Astrocyte (in vitro differentiated cells and primary cell): Measurements from ENCODE around the gene GREB1L. TPM values are rescaled to one million over a fixed set of nuclear protein-coding genes. Genes with fewer than 3 reads are reported as not detected.
A peak's percentile ranks its signal among the peaks of the same experiment; 100 is the strongest.

Experiments used
- DNase-seq: peaks from one replicate; pipeline ENCODE4 v3.0.0-alpha.2; 2010; ENCODE audit warnings: low read depth
- FAIRE-seq: peaks from 2 replicates; lab custom pipeline; 2011; peaks lifted over from hg19 to GRCh38; lab: Jason Lieb, UNC
- H2AFZ ChIP-seq: 2 replicates; pipeline ENCODE4 v1.6.0; 2012; ENCODE audit warnings: low read depth, low read length, inconsistent platforms
- H3K27ac ChIP-seq: 2 replicates; pipeline ENCODE4 v1.5.1; 2011; ENCODE audit warnings: low read depth, low read length, inconsistent platforms
- H3K27me3 ChIP-seq: 2 replicates; pipeline ENCODE4 v1.6.0; 2011; ENCODE audit warnings: low read length, inconsistent platforms; ENCODE audit not compliant: insufficient read depth
- H3K36me3 ChIP-seq: 2 replicates; pipeline ENCODE4 v1.5.1; 2011; ENCODE audit warnings: low read length, inconsistent platforms; ENCODE audit not compliant: insufficient read depth
- H3K4me1 ChIP-seq: 2 replicates; pipeline ENCODE4 v1.5.1; 2011; ENCODE audit warnings: low read length, inconsistent platforms; ENCODE audit not compliant: insufficient read depth
- H3K4me2 ChIP-seq: 2 replicates; pipeline ENCODE4 v1.6.0; 2012; ENCODE audit warnings: low read length, inconsistent platforms
- H3K4me3 ChIP-seq: 2 replicates; pipeline ENCODE4 v1.5.1; 2011; ENCODE audit warnings: low read depth, mild to moderate bottlenecking, low read length, inconsistent platforms; ENCODE audit not compliant: insufficient read depth
- H3K79me2 ChIP-seq: 2 replicates; pipeline ENCODE4 v1.6.0; 2012; ENCODE audit warnings: mild to moderate bottlenecking, low read length, inconsistent platforms; ENCODE audit not compliant: insufficient read depth
- H3K9ac ChIP-seq: 2 replicates; pipeline ENCODE4 v1.6.0; 2012; ENCODE audit warnings: mild to moderate bottlenecking, low read length, inconsistent platforms
- H3K9me3 ChIP-seq: 2 replicates; pipeline ENCODE4 v1.5.1; 2012; ENCODE audit warnings: low read depth, mild to moderate bottlenecking, low read length, inconsistent platforms; ENCODE audit not compliant: insufficient read depth
- H4K20me1 ChIP-seq: 2 replicates; pipeline ENCODE4 v1.6.0; 2012; ENCODE audit warnings: low read length, inconsistent platforms; ENCODE audit not compliant: insufficient read depth
- H3K27ac Mint-ChIP-seq: one replicate; pipeline ENCODE4 v1.8.0; 2021; ENCODE audit warnings: mild to moderate bottlenecking, mixed read lengths; ENCODE audit not compliant: unreplicated experiment
- H3K27me3 Mint-ChIP-seq: one replicate; pipeline ENCODE4 v1.8.0; 2021; ENCODE audit warnings: low read depth, mixed read lengths; ENCODE audit not compliant: unreplicated experiment
- H3K36me3 Mint-ChIP-seq: one replicate; pipeline ENCODE4 v1.8.0; 2021; ENCODE audit warnings: low read depth, mixed read lengths; ENCODE audit not compliant: unreplicated experiment
- H3K4me1 Mint-ChIP-seq: one replicate; pipeline ENCODE4 v1.8.0; 2021; ENCODE audit warnings: low read depth, mixed read lengths; ENCODE audit not compliant: unreplicated experiment
- H3K4me3 Mint-ChIP-seq: one replicate; pipeline ENCODE4 v1.8.0; 2021; ENCODE audit warnings: mild to moderate bottlenecking, moderate library complexity, mixed read lengths; ENCODE audit not compliant: unreplicated experiment
- H3K9me3 Mint-ChIP-seq: one replicate; pipeline ENCODE4 v1.8.0; 2021; ENCODE audit warnings: mild to moderate bottlenecking, mixed read lengths; ENCODE audit not compliant: unreplicated experiment
- EZH2 ChIP-seq: IDR thresholded peaks from 2 replicates; pipeline ENCODE4 v1.6.1; 2012; ENCODE audit warnings: mild to moderate bottlenecking, low read length, inconsistent platforms; ENCODE audit not compliant: insufficient read depth
- total RNA-seq: library from RNA; stranded (reverse); gene quantifications from 2 replicates; pipeline ENCODE4 v1.2.1, GENCODE V29; 2021
- TF ChIP-seq, protein P1 (sequence below): IDR thresholded peaks from 2 replicates; pipeline ENCODE4 v1.5.1; 2011; ENCODE audit warnings: low read depth, mild to moderate bottlenecking, inconsistent platforms, low read length, moderate library complexity; ENCODE audit not compliant: insufficient read depth

Gene GREB1L
- total RNA-seq, 1 donor from 2014 or later = 16.2 TPM

- Histone ChIP-seq H3K27me3 (no peaks in the 10 kb centered on the region), H3K9me3 (no peaks in the 10 kb centered on the region), H3K27ac (no peak overlapping the region), H3K79me2 (no peaks in the 10 kb centered on the region), H3K4me1 (no peaks in the 10 kb centered on the region), H3K36me3 (no peaks in the 10 kb centered on the region), H2AFZ (no peak overlapping the region), H3K4me3 (no peak overlapping the region), H3K4me2 (no peak overlapping the region), H4K20me1 (no peaks in the 10 kb centered on the region), H3K9ac (no peak overlapping the region)
- no peak for TF ChIP-seq EZH2
- TF ChIP-seq, protein P1, sequence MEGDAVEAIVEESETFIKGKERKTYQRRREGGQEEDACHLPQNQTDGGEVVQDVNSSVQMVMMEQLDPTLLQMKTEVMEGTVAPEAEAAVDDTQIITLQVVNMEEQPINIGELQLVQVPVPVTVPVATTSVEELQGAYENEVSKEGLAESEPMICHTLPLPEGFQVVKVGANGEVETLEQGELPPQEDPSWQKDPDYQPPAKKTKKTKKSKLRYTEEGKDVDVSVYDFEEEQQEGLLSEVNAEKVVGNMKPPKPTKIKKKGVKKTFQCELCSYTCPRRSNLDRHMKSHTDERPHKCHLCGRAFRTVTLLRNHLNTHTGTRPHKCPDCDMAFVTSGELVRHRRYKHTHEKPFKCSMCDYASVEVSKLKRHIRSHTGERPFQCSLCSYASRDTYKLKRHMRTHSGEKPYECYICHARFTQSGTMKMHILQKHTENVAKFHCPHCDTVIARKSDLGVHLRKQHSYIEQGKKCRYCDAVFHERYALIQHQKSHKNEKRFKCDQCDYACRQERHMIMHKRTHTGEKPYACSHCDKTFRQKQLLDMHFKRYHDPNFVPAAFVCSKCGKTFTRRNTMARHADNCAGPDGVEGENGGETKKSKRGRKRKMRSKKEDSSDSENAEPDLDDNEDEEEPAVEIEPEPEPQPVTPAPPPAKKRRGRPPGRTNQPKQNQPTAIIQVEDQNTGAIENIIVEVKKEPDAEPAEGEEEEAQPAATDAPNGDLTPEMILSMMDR = no peak
- H3K27ac Mint-ChIP-seq = no peak overlapping the region
- H3K9me3 Mint-ChIP-seq = no peaks in the 10 kb centered on the region
- H3K4me1 Mint-ChIP-seq = peaks cover 34% of the 10 kb centered on the region
- DNase-seq = no peak
- no peak overlapping the region for H3K4me3 Mint-ChIP-seq
- no peaks in the 10 kb centered on the region for H3K36me3 Mint-ChIP-seq
- no peaks in the 10 kb centered on the region for H3K27me3 Mint-ChIP-seq
- FAIRE-seq = no peak
Measured at GRCh38 chr18:21450503-21450902, 208.5 kb downstream of the GREB1L start.

GRCh38 chr18:21450913-21451312, 208.9 kb downstream of the GREB1L start:
- Mint-ChIP-seq H3K9me3 (no peaks in the 10 kb centered on the region), H3K27me3 (no peaks in the 10 kb centered on the region), H3K4me1 (peaks cover 34% of the 10 kb centered on the region), H3K4me3 (no peak overlapping the region), H3K36me3 (no peaks in the 10 kb centered on the region), H3K27ac (no peak overlapping the region)
- H2AFZ ChIP-seq = no peak overlapping the region
- no peak overlapping the region for H3K9ac ChIP-seq
- peak; percentile 80 for DNase-seq
- no peaks in the 10 kb centered on the region for H3K4me1 ChIP-seq
- no peak for FAIRE-seq
- H3K4me3 ChIP-seq = no peak overlapping the region
- no peaks in the 10 kb centered on the region for H3K9me3 ChIP-seq
- H3K79me2 ChIP-seq = no peaks in the 10 kb centered on the region
- H3K27me3 ChIP-seq = no peaks in the 10 kb centered on the region
- no peak for TF ChIP-seq EZH2
- TF ChIP-seq, protein P1 = no peak
- no peak overlapping the region for H3K4me2 ChIP-seq
- no peaks in the 10 kb centered on the region for H3K36me3 ChIP-seq
- H3K27ac ChIP-seq = no peak overlapping the region
- H4K20me1 ChIP-seq = no peaks in the 10 kb centered on the region

DNA sequence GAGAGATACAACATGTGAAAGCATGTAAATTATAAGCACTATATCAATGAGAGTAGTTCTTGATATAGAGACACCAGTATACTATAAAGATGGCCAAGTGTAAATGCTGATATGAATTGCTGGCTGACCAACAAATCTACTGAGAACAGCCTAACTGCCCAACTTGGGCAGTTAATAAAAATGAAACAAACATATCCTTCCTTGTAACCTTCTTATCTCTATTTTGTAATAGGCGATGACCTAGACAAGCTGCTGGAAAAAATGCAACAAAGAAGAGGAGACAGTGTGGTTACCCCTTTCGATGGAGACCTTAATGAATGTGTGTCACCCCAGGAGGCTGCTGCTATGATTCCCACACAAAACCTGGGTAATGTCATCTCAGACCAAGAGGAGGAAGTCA, 209.8 kb downstream of the GREB1L start:
- FAIRE-seq (no peak), DNase-seq (no peak)
- Histone ChIP-seq H2AFZ (no peak overlapping the region), H3K4me3 (no peak overlapping the region), H3K9me3 (no peaks in the 10 kb centered on the region), H3K79me2 (no peaks in the 10 kb centered on the region), H3K4me1 (no peaks in the 10 kb centered on the region), H3K27me3 (no peaks in the 10 kb centered on the region), H3K36me3 (no peaks in the 10 kb centered on the region), H3K9ac (no peak overlapping the region), H4K20me1 (no peaks in the 10 kb centered on the region), H3K27ac (no peak overlapping the region), H3K4me2 (no peak overlapping the region)
- no peak overlapping the region for H3K4me3 Mint-ChIP-seq
- peaks cover 34% of the 10 kb centered on the region for H3K4me1 Mint-ChIP-seq
- H3K27me3 Mint-ChIP-seq = no peaks in the 10 kb centered on the region
- H3K9me3 Mint-ChIP-seq = no peaks in the 10 kb centered on the region
- H3K27ac Mint-ChIP-seq = peak overlapping the region; percentile 63
- no peaks in the 10 kb centered on the region for H3K36me3 Mint-ChIP-seq
- no peak for TF ChIP-seq EZH2
- TF ChIP-seq, protein P1 = no peak
